ENCODE data around the gene GAS2L2. TPM values are rescaled to one million over a fixed set of nuclear protein-coding genes. Genes with fewer than 3 reads are reported as not detected.

GAS2L2 gene
- total RNA-seq, 1 donor from 2014 or later = 3.1 TPM

DNA sequence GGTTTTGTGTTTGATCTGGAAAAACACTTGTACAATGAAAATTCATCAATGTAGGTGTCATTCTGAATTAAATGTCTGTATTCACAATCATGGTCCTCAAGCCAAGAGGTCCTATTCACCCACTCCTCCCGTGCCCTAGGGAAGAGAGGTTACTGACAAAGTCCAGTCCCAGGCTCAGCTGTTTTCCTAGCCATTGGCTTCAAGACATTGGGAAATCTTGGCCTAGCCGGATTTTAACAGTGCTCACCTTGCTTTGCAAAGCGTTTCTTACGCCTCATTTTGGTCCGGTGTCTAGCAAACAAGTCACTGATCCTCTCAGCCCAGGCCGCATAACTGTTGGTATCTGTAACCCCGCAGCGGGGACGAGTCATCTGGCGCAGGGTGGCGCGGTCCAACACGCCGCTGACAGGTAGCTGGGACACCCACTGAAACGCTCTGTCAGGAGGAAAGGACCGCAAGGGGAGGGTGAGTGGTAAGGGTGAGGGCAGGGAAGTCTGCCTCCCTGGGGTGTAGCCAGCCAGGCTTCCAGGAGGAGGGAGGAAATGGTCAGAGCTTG is 25.7 kb upstream of the GAS2L2 start:
- TF ChIP-seq, protein P1, sequence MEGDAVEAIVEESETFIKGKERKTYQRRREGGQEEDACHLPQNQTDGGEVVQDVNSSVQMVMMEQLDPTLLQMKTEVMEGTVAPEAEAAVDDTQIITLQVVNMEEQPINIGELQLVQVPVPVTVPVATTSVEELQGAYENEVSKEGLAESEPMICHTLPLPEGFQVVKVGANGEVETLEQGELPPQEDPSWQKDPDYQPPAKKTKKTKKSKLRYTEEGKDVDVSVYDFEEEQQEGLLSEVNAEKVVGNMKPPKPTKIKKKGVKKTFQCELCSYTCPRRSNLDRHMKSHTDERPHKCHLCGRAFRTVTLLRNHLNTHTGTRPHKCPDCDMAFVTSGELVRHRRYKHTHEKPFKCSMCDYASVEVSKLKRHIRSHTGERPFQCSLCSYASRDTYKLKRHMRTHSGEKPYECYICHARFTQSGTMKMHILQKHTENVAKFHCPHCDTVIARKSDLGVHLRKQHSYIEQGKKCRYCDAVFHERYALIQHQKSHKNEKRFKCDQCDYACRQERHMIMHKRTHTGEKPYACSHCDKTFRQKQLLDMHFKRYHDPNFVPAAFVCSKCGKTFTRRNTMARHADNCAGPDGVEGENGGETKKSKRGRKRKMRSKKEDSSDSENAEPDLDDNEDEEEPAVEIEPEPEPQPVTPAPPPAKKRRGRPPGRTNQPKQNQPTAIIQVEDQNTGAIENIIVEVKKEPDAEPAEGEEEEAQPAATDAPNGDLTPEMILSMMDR (IDR thresholded peaks at IDR 0.05) = no peak
- peaks cover 61% of the 10 kb centered on the region for H3K4me1 ChIP-seq
- DNase-seq (no peak), ATAC-seq (no peak)
- intact Hi-C loops (cut with DNase I) = no loop called here
- H3K4me3 ChIP-seq = no peak overlapping the region
- peak overlapping the region; percentile 73 for H3K27ac ChIP-seq
- no peaks in the 10 kb centered on the region for H3K27me3 ChIP-seq (ENCODE audit: low read depth)
- no peaks in the 10 kb centered on the region for H3K9me3 ChIP-seq
- no peaks in the 10 kb centered on the region for H3K36me3 ChIP-seq

DNA sequence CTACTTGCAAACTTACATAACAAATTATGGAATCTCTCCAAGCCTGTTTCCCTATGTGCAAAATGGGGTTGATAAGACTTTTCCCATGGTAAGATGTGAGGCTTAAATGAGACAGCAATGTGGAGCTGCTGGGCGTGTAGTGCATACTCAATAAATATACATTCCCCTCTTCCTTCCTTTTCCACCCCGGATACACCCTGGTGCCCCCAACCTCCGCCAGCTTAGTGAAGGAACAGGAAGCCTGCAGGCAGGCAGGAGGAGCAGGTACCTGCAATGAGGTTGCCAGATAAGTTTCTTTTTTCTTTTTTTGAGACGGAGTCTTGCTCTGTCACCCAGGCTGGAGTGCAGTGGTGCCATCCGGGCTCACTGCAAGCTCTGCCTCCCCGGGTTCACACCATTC is 22.5 kb upstream of the GAS2L2 start:
- intact Hi-C loops (cut with DNase I) = no loop called here
- no peak overlapping the region for H3K4me3 ChIP-seq
- no peaks in the 10 kb centered on the region for H3K9me3 ChIP-seq
- peak overlapping the region; percentile 66 for H3K27ac ChIP-seq
- DNase-seq (no peak), ATAC-seq (no peak)
- no peaks in the 10 kb centered on the region for H3K27me3 ChIP-seq (ENCODE audit: low read depth)
- TF ChIP-seq, protein P1 (IDR thresholded peaks at IDR 0.05) = no peak
- H3K36me3 ChIP-seq = no peaks in the 10 kb centered on the region
- peaks cover 50% of the 10 kb centered on the region for H3K4me1 ChIP-seq

DNA sequence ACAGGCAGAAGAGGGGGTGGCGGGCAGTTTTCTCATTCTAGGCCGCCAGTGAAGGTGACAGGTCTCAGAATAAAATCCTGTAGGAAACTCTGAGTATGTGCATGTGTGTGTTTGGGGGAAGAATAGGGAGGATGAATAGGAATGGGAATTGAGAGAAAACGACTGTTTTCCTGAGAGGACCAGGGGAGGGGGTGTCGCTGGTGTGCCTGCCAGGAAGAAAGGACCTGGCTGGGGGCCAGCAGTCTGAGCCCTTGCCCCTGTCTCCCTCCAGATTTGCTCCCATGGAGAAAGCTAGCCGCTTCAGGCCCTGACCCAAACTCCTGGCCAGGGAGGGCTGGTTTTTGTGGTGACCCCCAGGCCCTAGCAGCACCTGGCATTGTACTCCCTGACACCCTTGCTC is 22.0 kb upstream of the GAS2L2 start:
- Histone ChIP-seq H3K4me3 (no peak overlapping the region), H3K27ac (peak overlapping the region; percentile 66), H3K27me3 (ENCODE audit: low read depth) (no peaks in the 10 kb centered on the region), H3K4me1 (peaks cover 50% of the 10 kb centered on the region), H3K36me3 (no peaks in the 10 kb centered on the region), H3K9me3 (no peaks in the 10 kb centered on the region)
- intact Hi-C loops (cut with DNase I) = no loop called here
- TF ChIP-seq, protein P1 (IDR thresholded peaks at IDR 0.05) = no peak
- no peak for ATAC-seq
- no peak for DNase-seq

- no peaks in the 10 kb centered on the region for H3K36me3 ChIP-seq
- peaks cover 50% of the 10 kb centered on the region for H3K4me1 ChIP-seq
- peak overlapping the region; percentile 66 for H3K27ac ChIP-seq
- ATAC-seq (peak; percentile 44 to 72), DNase-seq (peak; percentile 63)
- no peaks in the 10 kb centered on the region for H3K27me3 ChIP-seq (ENCODE audit: low read depth)
- no peak overlapping the region for H3K4me3 ChIP-seq
- no peaks in the 10 kb centered on the region for H3K9me3 ChIP-seq
- TF ChIP-seq, protein P1 (IDR thresholded peaks at IDR 0.05) = no peak
- intact Hi-C loops (cut with DNase I) = no loop called here
Observed at GRCh38 chr17:35774499-35774898, 21.5 kb upstream of the GAS2L2 start.

GRCh38 chr17:35773679-35774425 is 20.8 kb upstream of the GAS2L2 start:
- TF ChIP-seq, protein P1 (IDR thresholded peaks at IDR 0.05) = no peak
- H3K27ac ChIP-seq = peak overlapping the region; percentile 66
- no peaks in the 10 kb centered on the region for H3K9me3 ChIP-seq
- no peak overlapping the region for H3K4me3 ChIP-seq
- intact Hi-C loops (cut with DNase I) = no loop called here
- peaks cover 47% of the 10 kb centered on the region for H3K4me1 ChIP-seq
- ATAC-seq = peak; percentile 71 to 85
- H3K36me3 ChIP-seq = no peaks in the 10 kb centered on the region
- peak; percentile 71 for DNase-seq
- H3K27me3 ChIP-seq (ENCODE audit: low read depth) = no peaks in the 10 kb centered on the region

Data from lower lobe of right lung (tissue), 2 donors.